Measurements from ENCODE around the gene GPR161. TPM values are rescaled to one million over a fixed set of nuclear protein-coding genes. Genes with fewer than 3 reads are reported as not detected.

Gene GPR161
- total RNA-seq, 1 experiment from 2014 or later = 2.4 TPM

DNA sequence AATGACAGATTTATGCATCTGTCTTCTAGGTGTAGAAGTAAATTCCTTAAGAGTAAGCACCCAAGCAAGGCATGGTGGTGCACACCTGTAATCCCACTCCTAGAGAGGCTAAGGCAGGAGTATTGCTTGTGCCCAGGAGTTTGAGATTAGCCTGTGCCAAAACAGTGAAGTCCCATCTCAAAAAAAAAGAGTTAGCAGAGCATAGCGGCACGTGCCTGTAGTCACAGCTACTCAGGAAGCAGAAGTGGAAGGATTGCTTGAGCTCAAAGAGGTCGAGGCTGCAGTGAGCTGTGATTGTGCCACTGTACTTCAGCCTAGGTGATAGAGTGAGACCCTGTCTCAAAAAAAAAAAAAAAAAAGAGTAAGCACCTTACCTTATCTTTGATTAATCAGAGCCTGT lies 26.9 kb upstream of the GPR161 start:
- TF ChIP-seq TCF7L2 (IDR thresholded peaks at IDR 0.05; ENCODE audit: low read depth, low read length) (no peak), POLR2AphosphoS5 (IDR thresholded peaks at IDR 0.05; ENCODE audit: low read depth, low read length) (no peak), CTCF (IDR thresholded peaks at IDR 0.05) (no peak), SIN3A (IDR thresholded peaks at IDR 0.05; ENCODE audit: borderline replicate concordance, insufficient read depth, low read depth, low read length) (no peak)
- TF ChIP-seq, protein P1, sequence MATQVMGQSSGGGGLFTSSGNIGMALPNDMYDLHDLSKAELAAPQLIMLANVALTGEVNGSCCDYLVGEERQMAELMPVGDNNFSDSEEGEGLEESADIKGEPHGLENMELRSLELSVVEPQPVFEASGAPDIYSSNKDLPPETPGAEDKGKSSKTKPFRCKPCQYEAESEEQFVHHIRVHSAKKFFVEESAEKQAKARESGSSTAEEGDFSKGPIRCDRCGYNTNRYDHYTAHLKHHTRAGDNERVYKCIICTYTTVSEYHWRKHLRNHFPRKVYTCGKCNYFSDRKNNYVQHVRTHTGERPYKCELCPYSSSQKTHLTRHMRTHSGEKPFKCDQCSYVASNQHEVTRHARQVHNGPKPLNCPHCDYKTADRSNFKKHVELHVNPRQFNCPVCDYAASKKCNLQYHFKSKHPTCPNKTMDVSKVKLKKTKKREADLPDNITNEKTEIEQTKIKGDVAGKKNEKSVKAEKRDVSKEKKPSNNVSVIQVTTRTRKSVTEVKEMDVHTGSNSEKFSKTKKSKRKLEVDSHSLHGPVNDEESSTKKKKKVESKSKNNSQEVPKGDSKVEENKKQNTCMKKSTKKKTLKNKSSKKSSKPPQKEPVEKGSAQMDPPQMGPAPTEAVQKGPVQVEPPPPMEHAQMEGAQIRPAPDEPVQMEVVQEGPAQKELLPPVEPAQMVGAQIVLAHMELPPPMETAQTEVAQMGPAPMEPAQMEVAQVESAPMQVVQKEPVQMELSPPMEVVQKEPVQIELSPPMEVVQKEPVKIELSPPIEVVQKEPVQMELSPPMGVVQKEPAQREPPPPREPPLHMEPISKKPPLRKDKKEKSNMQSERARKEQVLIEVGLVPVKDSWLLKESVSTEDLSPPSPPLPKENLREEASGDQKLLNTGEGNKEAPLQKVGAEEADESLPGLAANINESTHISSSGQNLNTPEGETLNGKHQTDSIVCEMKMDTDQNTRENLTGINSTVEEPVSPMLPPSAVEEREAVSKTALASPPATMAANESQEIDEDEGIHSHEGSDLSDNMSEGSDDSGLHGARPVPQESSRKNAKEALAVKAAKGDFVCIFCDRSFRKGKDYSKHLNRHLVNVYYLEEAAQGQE (IDR thresholded peaks at IDR 0.05; ENCODE audit: insufficient read depth in 1 of 2, low read depth in 2 of 2, low read length in 1 of 2) = no peak
- no TSS peak for BruUV-seq (replicated peaks)
- Histone ChIP-seq H3K36me3 (ENCODE audit: control insufficient read depth, insufficient read depth, low read length) (no peaks in the 10 kb centered on the region), H3K27ac (ENCODE audit: low read length) (no peak overlapping the region), H3K9me3 (ENCODE audit: control insufficient read depth, insufficient read depth, low read depth, low read length) (no peaks in the 10 kb centered on the region), H3K4me3 (ENCODE audit: low read depth in 2 of 2, low read length in 2 of 2) (no peak overlapping the region), H3K4me1 (ENCODE audit: control insufficient read depth, insufficient read depth, low read length) (no peaks in the 10 kb centered on the region), H3K27me3 (ENCODE audit: control insufficient read depth, insufficient read depth, low read length) (no peaks in the 10 kb centered on the region)
- in situ Hi-C loops (cut with HindIII; ENCODE audit: low pct_unique_long_range_greater_than_20kb, low sequenced_read_pairs) (no loop called here), intact Hi-C loops (cut with micrococcal nuclease; ENCODE audit: unreplicated experiment) (no loop called here)
- DNase-seq (ENCODE audit: low read depth, low spot score) (no peak), ATAC-seq (no peak)
- ChIA-PET POLR2A (interaction anchor here (0.6 kb wide), 1 partner anchor 447 kb away, joined by 3 read pairs; no protein-coding TSS in a partner anchor), CTCF (no interaction called here)

- intact Hi-C loops (cut with micrococcal nuclease; ENCODE audit: unreplicated experiment) = no loop called here
- H3K9me3 ChIP-seq (ENCODE audit: control insufficient read depth, insufficient read depth, low read depth, low read length) = no peaks in the 10 kb centered on the region
- H3K4me3 ChIP-seq (ENCODE audit: low read depth in 2 of 2, low read length in 2 of 2) = no peak overlapping the region
- BruUV-seq (replicated peaks) = no TSS peak
- H3K27ac ChIP-seq (ENCODE audit: low read length) = no peak overlapping the region
- in situ Hi-C loops (cut with HindIII; ENCODE audit: low pct_unique_long_range_greater_than_20kb, low sequenced_read_pairs) = no loop called here
- no peaks in the 10 kb centered on the region for H3K4me1 ChIP-seq (ENCODE audit: control insufficient read depth, insufficient read depth, low read length)
- H3K27me3 ChIP-seq (ENCODE audit: control insufficient read depth, insufficient read depth, low read length) = no peaks in the 10 kb centered on the region
- DNase-seq (ENCODE audit: low read depth, low spot score) (no peak), ATAC-seq (no peak)
- ChIA-PET POLR2A (interaction anchor here (0.6 kb wide), 1 partner anchor 1134 kb away, joined by 5 read pairs; no protein-coding TSS in a partner anchor), CTCF (no interaction called here)
- TF ChIP-seq SIN3A (IDR thresholded peaks at IDR 0.05; ENCODE audit: borderline replicate concordance, insufficient read depth, low read depth, low read length) (no peak), CTCF (IDR thresholded peaks at IDR 0.05) (no peak)
- TF ChIP-seq, protein P1 (IDR thresholded peaks at IDR 0.05; ENCODE audit: insufficient read depth in 1 of 2, low read depth in 2 of 2, low read length in 1 of 2) = no peak
- no peaks in the 10 kb centered on the region for H3K36me3 ChIP-seq (ENCODE audit: control insufficient read depth, insufficient read depth, low read length)
Observed at GRCh38 chr1:168161459-168161858, 24.7 kb upstream of the GPR161 start.
